WTC11 (cell line): Measurements from ENCODE around the gene DLG5. TPM values are rescaled to one million over a fixed set of nuclear protein-coding genes. Genes with fewer than 3 reads are reported as not detected.
"Not testable (repeated sequence)": the region's sequence is repeated elsewhere in the genome, so short reads cannot be mapped to it uniquely, and the experiment has no call there.

Experiments used
- ATAC-seq: fragments of 200-7000 bp; cut with Tn5 transposase; 2 replicates; pipeline ENCODE4 v1.10.0; 2021; ENCODE audit warnings: mild to moderate bottlenecking, moderate library complexity
- CTCF ChIA-PET: fragments of 300-600 bp; sonication (Branson Sonifier 250); formaldehyde crosslinking; loops from one replicate; lab custom pipeline; 2021; ENCODE audit warnings: antibody characterized with exemption; lab: Charles Lee
- POLR2A ChIA-PET: fragments of 350-600 bp; sonication (Branson Sonifier 250); formaldehyde crosslinking; loops from one replicate; lab custom pipeline; 2021; ENCODE audit warnings: antibody characterized with exemption; lab: Charles Lee
- DNase-seq: peaks from one replicate; pipeline ENCODE4 v3.0.0; 2021; ENCODE audit warnings: low spot score
- H3K27ac Mint-ChIP-seq: 2 replicates; pipeline ENCODE4 v1.8.0; 2021; ENCODE audit warnings: mixed read lengths
- H3K27me3 Mint-ChIP-seq: 2 replicates; pipeline ENCODE4 v1.8.0; 2021; ENCODE audit warnings: low read depth, mild to moderate bottlenecking, moderate library complexity, mixed read lengths
- H3K36me3 Mint-ChIP-seq: 2 replicates; pipeline ENCODE4 v1.8.0; 2021; ENCODE audit warnings: mixed read lengths
- H3K4me1 Mint-ChIP-seq: 2 replicates; pipeline ENCODE4 v1.8.0; 2022; ENCODE audit warnings: mixed read lengths
- H3K4me3 Mint-ChIP-seq: 2 replicates; pipeline ENCODE4 v1.8.0; 2021; ENCODE audit warnings: mild to moderate bottlenecking, moderate library complexity, mixed read lengths
- H3K9me3 Mint-ChIP-seq: 2 replicates; pipeline ENCODE4 v1.8.0; 2021; ENCODE audit warnings: mixed read lengths
- CBFB ChIP-seq: sonication (generic); formaldehyde crosslinking; IDR thresholded peaks from 2 replicates; pipeline ENCODE4 v1.8.1; 2022; ENCODE audit warnings: mild to moderate bottlenecking, low read depth, missing genetic modification reagents
- CTCF ChIP-seq: fragments of 200-600 bp; IDR thresholded peaks from 2 replicates; pipeline ENCODE4 v1.8.0; 2022; ENCODE audit warnings: antibody characterized with exemption
- E2F5 ChIP-seq: sonication (generic); formaldehyde crosslinking; IDR thresholded peaks from 2 replicates; pipeline ENCODE4 v1.8.1; 2022; ENCODE audit warnings: mild to moderate bottlenecking, moderate library complexity, missing genetic modification reagents
- EMX1 ChIP-seq: fragments of 250-450 bp; sonication (Bioruptor Pico); IDR thresholded peaks from 2 replicates; pipeline ENCODE4 v1.8.0; 2021; ENCODE audit warnings: mild to moderate bottlenecking
- FOXJ3 ChIP-seq: sonication (generic); formaldehyde crosslinking; IDR thresholded peaks from 2 replicates; pipeline ENCODE4 v1.9.0; 2021; ENCODE audit warnings: missing genetic modification reagents, mild to moderate bottlenecking, borderline replicate concordance
- FOXP4 ChIP-seq: sonication (generic); formaldehyde crosslinking; IDR thresholded peaks from 2 replicates; pipeline ENCODE4 v1.8.0; 2022; ENCODE audit warnings: mild to moderate bottlenecking, missing genetic modification reagents
- KAT7 ChIP-seq: sonication (generic); formaldehyde crosslinking; IDR thresholded peaks from 2 replicates; pipeline ENCODE4 v1.8.1; 2023; ENCODE audit warnings: missing genetic modification reagents, mild to moderate bottlenecking, borderline replicate concordance
- OVOL2 ChIP-seq: fragments of 250-450 bp; sonication (Bioruptor Pico); IDR thresholded peaks from 2 replicates; pipeline ENCODE4 v1.9.0; 2021; ENCODE audit warnings: mild to moderate bottlenecking, borderline replicate concordance
- PRRX2 ChIP-seq: fragments of 250-450 bp; sonication (Bioruptor Pico); IDR thresholded peaks from 2 replicates; pipeline ENCODE4 v1.8.0; 2021; ENCODE audit warnings: mild to moderate bottlenecking
- ZNF121 ChIP-seq: sonication (generic); formaldehyde crosslinking; IDR thresholded peaks from 2 replicates; pipeline ENCODE4 v1.8.0; 2023; ENCODE audit warnings: missing genetic modification reagents
- ZNF138 ChIP-seq: sonication (generic); formaldehyde crosslinking; conservative IDR thresholded peaks from 2 replicates; pipeline ENCODE4 v1.8.1; 2022; ENCODE audit warnings: mild to moderate bottlenecking, moderate library complexity, missing genetic modification reagents
- ZNF263 ChIP-seq: sonication (generic); formaldehyde crosslinking; IDR thresholded peaks from 2 replicates; pipeline ENCODE4 v1.8.1; 2022; ENCODE audit warnings: low read depth, mild to moderate bottlenecking, moderate library complexity, missing genetic modification reagents
- ZNF671 ChIP-seq: fragments of 250-450 bp; sonication (Bioruptor Pico); IDR thresholded peaks from 2 replicates; pipeline ENCODE4 v1.8.0; 2021; ENCODE audit warnings: mild to moderate bottlenecking
- total RNA-seq: library from RNA; stranded (reverse); gene quantifications from 3 replicates; pipeline ENCODE4 v1.2.3, GENCODE V29; 2021
- TF ChIP-seq, protein P1 (sequence below): fragments of 250-450 bp; sonication (Bioruptor Pico); conservative IDR thresholded peaks from 2 replicates; pipeline ENCODE4 v1.9.0; 2021; ENCODE audit warnings: mild to moderate bottlenecking
- TF ChIP-seq, protein P2 (sequence below): sonication (generic); formaldehyde crosslinking; conservative IDR thresholded peaks from 2 replicates; pipeline ENCODE4 v1.8.1; 2023; ENCODE audit warnings: mild to moderate bottlenecking, low read depth, missing genetic modification reagents, moderate library complexity

DLG5 gene
- total RNA-seq, 1 experiment from 2014 or later = 65.5 TPM

- H3K27ac Mint-ChIP-seq = no peak overlapping the region
- no peaks in the 10 kb centered on the region for H3K9me3 Mint-ChIP-seq
- DNase-seq (no peak), ATAC-seq (peak; percentile 62)
- no peaks in the 10 kb centered on the region for H3K27me3 Mint-ChIP-seq
- TF ChIP-seq OVOL2 (CRISPR knock-in tag) (no peak), CBFB (CRISPR knock-in tag) (no peak), FOXJ3 (no peak), ZNF138 (no peak), ZNF121 (no peak), KAT7 (no peak), ZNF671 (CRISPR knock-in tag) (no peak), EMX1 (CRISPR knock-in tag) (no peak)
- TF ChIP-seq, protein P1, sequence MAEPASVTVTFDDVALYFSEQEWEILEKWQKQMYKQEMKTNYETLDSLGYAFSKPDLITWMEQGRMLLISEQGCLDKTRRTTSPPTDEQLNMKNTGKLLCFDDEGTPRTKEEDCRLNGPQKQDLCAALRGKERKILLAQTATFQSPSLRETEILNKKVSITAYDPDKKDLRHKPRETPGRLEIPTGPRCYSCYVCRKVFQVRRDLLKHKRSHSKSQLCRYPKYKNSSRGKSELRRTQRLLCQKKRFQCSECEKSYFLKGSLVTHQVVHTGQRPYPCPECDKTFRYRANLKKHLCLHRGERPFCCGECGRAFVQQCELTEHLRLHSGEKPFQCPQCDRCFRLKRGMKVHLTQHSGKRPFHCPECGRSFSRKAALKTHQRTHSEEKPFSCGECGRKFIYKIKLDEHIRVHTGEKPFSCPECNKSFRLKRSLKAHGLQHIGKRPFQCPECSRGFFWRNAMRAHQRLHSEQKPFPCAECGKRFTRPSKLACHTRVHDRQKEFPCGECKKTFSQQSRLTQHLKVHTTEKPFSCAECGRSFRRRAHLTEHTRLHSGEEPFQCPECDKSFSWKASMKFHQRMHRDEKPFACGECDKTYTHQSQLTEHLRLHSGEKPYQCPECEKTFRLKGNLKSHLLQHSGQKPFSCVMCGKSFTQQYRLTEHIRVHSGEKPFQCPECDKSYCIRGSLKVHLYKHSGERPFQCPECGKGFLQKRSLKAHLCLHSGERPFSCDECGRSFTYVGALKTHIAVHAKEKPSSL (CRISPR knock-in tag) = no peak
- TF ChIP-seq, protein P2, sequence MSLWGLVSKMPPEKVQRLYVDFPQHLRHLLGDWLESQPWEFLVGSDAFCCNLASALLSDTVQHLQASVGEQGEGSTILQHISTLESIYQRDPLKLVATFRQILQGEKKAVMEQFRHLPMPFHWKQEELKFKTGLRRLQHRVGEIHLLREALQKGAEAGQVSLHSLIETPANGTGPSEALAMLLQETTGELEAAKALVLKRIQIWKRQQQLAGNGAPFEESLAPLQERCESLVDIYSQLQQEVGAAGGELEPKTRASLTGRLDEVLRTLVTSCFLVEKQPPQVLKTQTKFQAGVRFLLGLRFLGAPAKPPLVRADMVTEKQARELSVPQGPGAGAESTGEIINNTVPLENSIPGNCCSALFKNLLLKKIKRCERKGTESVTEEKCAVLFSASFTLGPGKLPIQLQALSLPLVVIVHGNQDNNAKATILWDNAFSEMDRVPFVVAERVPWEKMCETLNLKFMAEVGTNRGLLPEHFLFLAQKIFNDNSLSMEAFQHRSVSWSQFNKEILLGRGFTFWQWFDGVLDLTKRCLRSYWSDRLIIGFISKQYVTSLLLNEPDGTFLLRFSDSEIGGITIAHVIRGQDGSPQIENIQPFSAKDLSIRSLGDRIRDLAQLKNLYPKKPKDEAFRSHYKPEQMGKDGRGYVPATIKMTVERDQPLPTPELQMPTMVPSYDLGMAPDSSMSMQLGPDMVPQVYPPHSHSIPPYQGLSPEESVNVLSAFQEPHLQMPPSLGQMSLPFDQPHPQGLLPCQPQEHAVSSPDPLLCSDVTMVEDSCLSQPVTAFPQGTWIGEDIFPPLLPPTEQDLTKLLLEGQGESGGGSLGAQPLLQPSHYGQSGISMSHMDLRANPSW (CRISPR knock-in tag) = no peak
- H3K36me3 Mint-ChIP-seq = no peaks in the 10 kb centered on the region
- no peak overlapping the region for H3K4me3 Mint-ChIP-seq
- CTCF ChIA-PET = interaction anchor here (0.7 to 1.5 kb wide), 6 partner anchors 15 to 589 kb away, joined by 3 to 8 read pairs (median 4); no protein-coding TSS in a partner anchor
- POLR2A ChIA-PET = no interaction called here
- H3K4me1 Mint-ChIP-seq = peaks cover 3% of the 10 kb centered on the region
Observed at GRCh38 chr10:77763453-77764430, 162.8 kb downstream of the DLG5 start.

DNA sequence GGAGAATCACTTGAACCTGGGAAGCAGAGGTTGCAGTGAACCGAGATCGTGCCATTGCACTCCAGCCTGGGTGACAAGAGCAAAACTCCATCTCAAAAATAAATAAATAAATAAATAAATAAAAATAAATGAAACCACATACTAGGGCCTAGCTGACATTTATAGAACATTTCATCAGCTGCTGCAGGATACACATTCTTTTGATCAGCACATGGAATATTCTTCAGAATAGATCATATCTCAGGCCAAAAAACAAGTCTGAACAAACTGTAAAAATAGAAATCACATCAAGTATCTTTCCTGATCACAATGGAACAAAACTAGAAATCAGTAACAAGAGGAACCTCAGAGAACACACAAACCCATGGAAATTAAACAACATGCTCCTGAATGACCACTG, 168.1 kb downstream of the DLG5 start:
- H3K9me3 Mint-ChIP-seq, H3K27me3 Mint-ChIP-seq, H3K36me3 Mint-ChIP-seq, H3K27ac Mint-ChIP-seq, H3K4me1 Mint-ChIP-seq, H3K4me3 Mint-ChIP-seq, POLR2A ChIA-PET, DNase-seq, ATAC-seq: not testable (repeated sequence)
- CTCF ChIA-PET = interaction anchor here (0.7 to 2.9 kb wide), 2 partner anchors 47 to 120 kb away, joined by 7 to 44 read pairs; no protein-coding TSS in a partner anchor

DNA sequence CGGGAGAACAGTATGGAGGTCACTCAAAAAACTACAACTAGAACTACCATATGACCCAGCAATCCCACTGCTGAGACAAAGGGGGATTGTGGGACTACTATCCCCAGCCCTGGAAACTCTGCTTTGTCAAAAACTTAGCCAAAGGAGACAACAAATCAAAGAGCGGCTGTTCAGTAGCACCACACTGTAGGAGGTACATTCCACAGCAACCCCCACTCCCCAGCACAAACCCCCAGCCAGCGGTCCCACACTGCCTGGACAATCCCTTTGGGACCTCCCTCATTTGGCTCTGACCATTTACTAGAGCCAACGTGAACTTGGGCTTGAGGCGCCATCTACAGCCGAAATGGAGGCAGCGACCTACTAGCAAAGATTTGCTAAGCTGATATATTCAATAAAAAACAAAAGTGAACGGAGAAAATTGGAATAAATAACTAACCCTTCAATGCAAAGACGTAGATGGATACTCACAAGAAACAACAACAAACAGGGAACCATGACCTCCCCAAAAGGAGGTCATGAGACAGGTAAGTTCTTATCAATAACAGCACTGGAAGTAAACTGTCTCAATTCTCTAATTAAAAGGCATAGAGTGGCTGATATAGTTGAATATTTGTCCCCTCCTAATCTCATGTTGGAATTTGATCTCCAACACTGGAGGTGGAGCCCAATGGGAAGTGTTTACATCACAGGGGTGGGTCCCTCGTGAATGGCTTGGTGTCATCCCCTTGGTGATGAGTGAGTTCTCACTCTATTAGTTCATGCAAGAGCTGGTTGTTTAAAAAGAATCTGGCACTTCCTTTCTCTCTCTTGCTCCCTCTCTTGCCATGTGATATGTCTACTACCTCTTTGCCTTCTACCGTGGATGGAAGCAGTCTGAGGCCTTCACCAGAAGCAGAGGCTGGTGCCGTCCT, 170.0 kb downstream of the DLG5 start:
- H3K27ac Mint-ChIP-seq = 0 out of 2 replicates have a peak overlapping the region, but pooled peaks have one; percentile 71
- no peaks in the 10 kb centered on the region for H3K9me3 Mint-ChIP-seq
- CTCF ChIA-PET = interaction anchor here (0.6 to 2.9 kb wide), 23 partner anchors 10 to 590 kb away, joined by 3 to 44 read pairs (median 4); partner anchors contain the start of gene KCNMA1

More for the DNA sequence above, 170.0 kb downstream of the DLG5 start:
- POLR2A ChIA-PET = no interaction called here
- Mint-ChIP-seq H3K27me3 (no peaks in the 10 kb centered on the region), H3K4me1 (peaks cover 10% of the 10 kb centered on the region), H3K4me3 (peak overlapping the region; percentile 36), H3K36me3 (no peaks in the 10 kb centered on the region)
- TF ChIP-seq E2F5 (CRISPR knock-in tag) (no peak), FOXP4 (CRISPR knock-in tag) (no peak), PRRX2 (CRISPR knock-in tag) (no peak), CTCF (peak; percentile 49), ZNF263 (CRISPR knock-in tag) (no peak)
- DNase-seq (peak; percentile 83), ATAC-seq (peak; percentile 100)
